ENCODE data around the gene RPL10A. TPM values are rescaled to one million over a fixed set of nuclear protein-coding genes. Genes with fewer than 3 reads are reported as not detected.

RPL10A gene
- total RNA-seq, 2 experiments from 2014 or later, result 1,581 to 2,643 TPM

- POLR2A ChIA-PET, result no interaction called here
- intact Hi-C loops (cut with micrococcal nuclease; ENCODE audit: unreplicated experiment), result no loop called here
- H3K4me3 ChIP-seq (ENCODE audit: low read depth, low read length, poor library complexity, severe bottlenecking), result no peak overlapping the region
These were observed 42.8 kb downstream of the RPL10A start for GRCh38 chr6:35510916-35511561.

GRCh38 chr6:35511562-35511941 is 43.4 kb downstream of the RPL10A start:
- Histone ChIP-seq H3K4me3 (ENCODE audit: low read depth, low read length, poor library complexity, severe bottlenecking) (no peak overlapping the region), H3K27ac (ENCODE audit: low read depth, low read length, poor library complexity, severe bottlenecking) (no peak overlapping the region), H3K9me2 (ENCODE audit: insufficient read depth, low read length) (no peaks in the 10 kb centered on the region), H2AFZ (ENCODE audit: low read length) (no peak overlapping the region), H3K36me3 (ENCODE audit: insufficient read depth, low read length) (no peaks in the 10 kb centered on the region), H3K9me3 (ENCODE audit: low read length) (no peaks in the 10 kb centered on the region), H3K79me2 (ENCODE audit: insufficient read depth, low read depth, low read length) (no peaks in the 10 kb centered on the region), H3K4me1 (ENCODE audit: insufficient read depth, low read length, poor library complexity, severe bottlenecking) (peaks cover 11% of the 10 kb centered on the region), H4K20me1 (ENCODE audit: insufficient read depth, low read length) (no peaks in the 10 kb centered on the region), H3K4me2 (ENCODE audit: low read length) (no peak overlapping the region)
- TF ChIP-seq CTCF (conservative IDR thresholded peaks at IDR 0.05; ENCODE audit: low read length) (no peak), EZH2phosphoT487 (IDR thresholded peaks at IDR 0.05; ENCODE audit: borderline replicate concordance, low read depth, low read length) (no peak)
- CTCF ChIA-PET (ENCODE audit: unreplicated experiment), result no interaction called here
- intact Hi-C loops (cut with micrococcal nuclease; ENCODE audit: unreplicated experiment), result no loop called here
- no peak for DNase-seq (ENCODE audit: low spot score)
- no TSS peak for BruUV-seq (replicated peaks)
- POLR2A ChIA-PET, result no interaction called here

More at GRCh38 chr6:35510916-35511561, 42.8 kb downstream of the RPL10A start:
- no peak overlapping the region for H3K27ac ChIP-seq (ENCODE audit: low read depth, low read length, poor library complexity, severe bottlenecking)
- DNase-seq (ENCODE audit: low spot score), result no peak
- peaks cover 11% of the 10 kb centered on the region for H3K4me1 ChIP-seq (ENCODE audit: insufficient read depth, low read length, poor library complexity, severe bottlenecking)
- H3K36me3 ChIP-seq (ENCODE audit: insufficient read depth, low read length), result no peaks in the 10 kb centered on the region
- no peak overlapping the region for H3K4me2 ChIP-seq (ENCODE audit: low read length)
- TF ChIP-seq EZH2phosphoT487 (IDR thresholded peaks at IDR 0.05; ENCODE audit: borderline replicate concordance, low read depth, low read length) (no peak), CTCF (conservative IDR thresholded peaks at IDR 0.05; ENCODE audit: low read length) (no peak)
- H3K79me2 ChIP-seq (ENCODE audit: insufficient read depth, low read depth, low read length), result no peaks in the 10 kb centered on the region
- no peaks in the 10 kb centered on the region for H4K20me1 ChIP-seq (ENCODE audit: insufficient read depth, low read length)
- CTCF ChIA-PET (ENCODE audit: unreplicated experiment), result no interaction called here
- no peak overlapping the region for H2AFZ ChIP-seq (ENCODE audit: low read length)
- BruUV-seq (replicated peaks), result no TSS peak
- H3K9me3 ChIP-seq (ENCODE audit: low read length), result no peaks in the 10 kb centered on the region
- no peaks in the 10 kb centered on the region for H3K9me2 ChIP-seq (ENCODE audit: insufficient read depth, low read length)

- POLR2A ChIA-PET, result no interaction called here
- H3K9me2 ChIP-seq (ENCODE audit: insufficient read depth, low read length), result no peaks in the 10 kb centered on the region
- no peak overlapping the region for H3K4me2 ChIP-seq (ENCODE audit: low read length)
- no peak for TF ChIP-seq EZH2phosphoT487 (IDR thresholded peaks at IDR 0.05; ENCODE audit: borderline replicate concordance, low read depth, low read length)
- no peak for TF ChIP-seq CTCF (conservative IDR thresholded peaks at IDR 0.05; ENCODE audit: low read length)
- peaks cover 11% of the 10 kb centered on the region for H3K4me1 ChIP-seq (ENCODE audit: insufficient read depth, low read length, poor library complexity, severe bottlenecking)
- intact Hi-C loops (cut with micrococcal nuclease; ENCODE audit: unreplicated experiment), result no loop called here
- H2AFZ ChIP-seq (ENCODE audit: low read length), result no peak overlapping the region
- no peak overlapping the region for H3K4me3 ChIP-seq (ENCODE audit: low read depth, low read length, poor library complexity, severe bottlenecking)
- CTCF ChIA-PET (ENCODE audit: unreplicated experiment), result no interaction called here
- no TSS peak for BruUV-seq (replicated peaks)
- H3K27ac ChIP-seq (ENCODE audit: low read depth, low read length, poor library complexity, severe bottlenecking), result no peak overlapping the region
- no peak for DNase-seq (ENCODE audit: low spot score)
- no peaks in the 10 kb centered on the region for H3K79me2 ChIP-seq (ENCODE audit: insufficient read depth, low read depth, low read length)
- no peaks in the 10 kb centered on the region for H3K9me3 ChIP-seq (ENCODE audit: low read length)
- H4K20me1 ChIP-seq (ENCODE audit: insufficient read depth, low read length), result no peaks in the 10 kb centered on the region
- H3K36me3 ChIP-seq (ENCODE audit: insufficient read depth, low read length), result no peaks in the 10 kb centered on the region
These were observed 43.8 kb downstream of the RPL10A start for GRCh38 chr6:35512006-35512405.
